Neuron (in vitro differentiated cells): ENCODE data around the gene PXDN.

Experiments used
- H2AFZ ChIP-seq: one replicate; pipeline ENCODE4 v1.6.1; 2013; ENCODE audit warnings: low read depth, mild to moderate bottlenecking, inconsistent platforms, low read length, moderate library complexity
- H3K27me3 ChIP-seq: one replicate; pipeline ENCODE4 v1.6.1; 2013; ENCODE audit warnings: low read length; ENCODE audit not compliant: insufficient read depth
- H3K36me3 ChIP-seq: one replicate; pipeline ENCODE4 v1.6.1; 2013; ENCODE audit warnings: low read length; ENCODE audit not compliant: insufficient read depth
- H3K4me1 ChIP-seq: one replicate; pipeline ENCODE4 v1.6.1; 2013; ENCODE audit warnings: low read length; ENCODE audit not compliant: insufficient read depth
- H3K4me3 ChIP-seq: 2 replicates; pipeline ENCODE4 v1.5.1; 2013; ENCODE audit warnings: mild to moderate bottlenecking, low read length, moderate library complexity
- H3K9me3 ChIP-seq: one replicate; pipeline ENCODE4 v1.6.1; 2013; ENCODE audit warnings: low read length

The PXDN gene

DNA sequence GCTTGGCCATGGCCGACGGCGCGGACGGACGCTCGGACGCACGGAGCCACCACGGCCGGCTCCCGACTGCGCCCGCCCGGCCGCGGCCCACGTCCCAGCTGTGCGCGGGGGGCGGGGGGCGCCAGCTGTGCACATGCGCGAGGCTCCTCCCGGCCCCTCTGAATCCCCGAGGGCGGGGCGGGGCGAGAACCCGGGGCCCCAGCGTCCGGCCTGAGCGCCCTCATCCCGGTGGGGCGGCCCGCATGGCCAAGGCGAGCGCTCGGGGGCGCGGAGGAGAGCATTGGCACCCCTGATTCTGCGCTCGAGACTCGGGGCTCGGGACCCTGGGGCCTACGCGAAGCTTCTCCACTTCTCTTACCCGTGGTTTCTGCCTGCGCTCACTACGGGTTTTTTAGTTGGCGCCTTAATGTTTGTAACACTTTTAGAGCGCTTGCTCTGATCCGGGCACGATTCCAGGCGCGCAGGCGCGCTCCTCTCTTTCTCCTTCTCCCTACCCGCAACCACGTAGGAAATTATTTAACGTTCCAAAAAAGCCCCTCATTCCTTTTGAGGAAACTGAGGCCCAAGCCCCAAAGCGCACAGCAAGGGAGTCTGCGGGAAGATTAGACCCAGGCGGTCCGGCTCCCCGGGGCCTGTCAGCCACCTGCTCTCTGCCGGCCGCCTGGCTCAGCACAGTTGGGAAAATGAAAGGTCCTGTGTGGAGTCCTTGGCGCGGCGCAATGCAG, at the start of gene PXDN:
Gene PXDN (minus strand): TSS at position 70 of the 725 bp plus-strand sequence. CDS start 60 bp downstream, at position 10.
- peaks cover 2% of the 10 kb centered on the region for H3K9me3 ChIP-seq
- no peaks in the 10 kb centered on the region for H3K27me3 ChIP-seq
- H3K4me1 ChIP-seq = no peaks in the 10 kb centered on the region
- H3K36me3 ChIP-seq = no peaks in the 10 kb centered on the region
- peak within 1 kb of the TSS; percentile 36 for H2AFZ ChIP-seq
- peak within 1 kb of the TSS; percentile 47 for H3K4me3 ChIP-seq

GRCh38 chr2:1793868-1794445, 49.6 kb upstream of the PXDN start:
- H2AFZ ChIP-seq = no peak overlapping the region
- no peaks in the 10 kb centered on the region for H3K9me3 ChIP-seq
- no peaks in the 10 kb centered on the region for H3K4me1 ChIP-seq
- no peaks in the 10 kb centered on the region for H3K27me3 ChIP-seq
- no peak overlapping the region for H3K4me3 ChIP-seq
- no peaks in the 10 kb centered on the region for H3K36me3 ChIP-seq

DNA sequence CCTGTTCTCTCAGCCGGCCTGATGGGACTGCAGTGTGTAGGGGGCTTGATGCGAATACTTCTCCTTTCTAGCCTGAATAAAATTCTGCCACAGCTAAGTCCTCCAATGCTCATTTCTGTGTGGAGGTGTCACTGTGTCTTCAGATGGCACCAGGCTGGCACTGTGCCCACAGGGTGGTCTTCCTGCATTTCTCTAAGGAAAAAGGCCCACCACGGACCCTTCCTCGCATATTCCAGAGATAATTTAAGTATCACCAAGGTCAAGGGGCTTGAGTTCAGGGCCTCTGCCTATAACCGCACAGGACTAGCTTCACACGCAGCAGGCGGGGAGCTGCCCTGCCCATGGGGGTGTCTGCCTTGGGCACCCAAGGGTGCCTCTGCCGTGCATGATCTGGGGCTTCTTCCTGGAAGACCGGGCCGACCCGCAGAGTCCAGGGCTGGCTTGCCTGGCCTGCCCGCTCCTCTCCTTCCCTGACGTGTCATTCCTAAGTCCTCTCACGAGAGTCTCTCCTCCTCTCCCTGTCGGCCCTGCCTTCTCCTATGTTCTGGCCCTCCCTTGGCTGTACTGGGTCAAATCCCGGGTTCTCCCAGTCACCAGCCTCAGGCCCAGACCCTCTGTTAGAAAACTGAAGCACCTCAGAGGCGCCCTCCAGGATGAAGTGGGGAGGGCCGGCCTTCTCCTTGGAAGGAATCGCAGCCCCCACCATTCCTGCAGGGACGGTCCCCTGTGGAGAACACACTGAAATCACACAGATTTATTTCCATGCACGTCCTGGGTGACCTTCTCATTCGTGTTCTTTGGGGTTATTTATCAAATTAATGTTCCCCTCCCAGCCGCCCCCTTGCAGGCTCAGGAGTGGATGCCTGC, 48.9 kb upstream of the PXDN start:
- Histone ChIP-seq H3K9me3 (no peaks in the 10 kb centered on the region), H3K36me3 (no peaks in the 10 kb centered on the region), H3K4me1 (no peaks in the 10 kb centered on the region), H3K27me3 (no peaks in the 10 kb centered on the region), H3K4me3 (no peak overlapping the region), H2AFZ (no peak overlapping the region)

DNA sequence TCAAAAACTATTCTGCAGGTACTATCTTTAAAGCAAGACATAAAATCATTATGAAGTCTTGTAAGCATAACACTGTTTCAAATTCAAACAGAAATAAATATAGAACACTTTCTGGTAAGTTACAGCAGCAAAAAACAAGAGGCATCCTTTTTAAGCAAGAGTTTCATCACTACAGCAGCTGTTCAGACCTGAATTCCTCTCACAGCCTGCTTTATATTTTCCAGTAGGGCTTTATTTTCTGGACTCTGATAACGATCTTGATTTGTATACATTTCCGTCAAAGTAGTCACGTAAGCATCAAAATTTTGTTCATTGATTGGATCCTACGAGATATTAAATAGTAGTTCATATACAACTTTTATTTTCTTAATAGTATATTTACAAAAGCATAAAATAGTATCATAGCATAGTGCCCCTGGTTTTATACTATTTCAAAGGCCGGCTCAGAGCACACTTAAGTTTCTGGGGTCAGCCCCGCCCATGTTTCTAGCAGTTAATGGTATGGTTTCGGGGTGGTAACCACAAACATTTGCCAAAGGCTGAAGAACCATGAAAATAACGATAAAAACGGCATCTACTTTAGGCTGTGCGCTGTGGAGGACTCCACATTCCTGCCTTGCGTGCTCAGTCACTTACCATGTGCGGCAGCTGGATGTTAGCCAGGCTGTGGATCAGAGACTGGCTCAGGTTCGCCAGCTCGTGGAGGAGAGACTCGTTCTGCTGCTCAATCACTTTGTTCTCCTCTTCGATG, 47.5 kb upstream of the PXDN start:
- H3K4me1 ChIP-seq = no peaks in the 10 kb centered on the region
- H3K9me3 ChIP-seq = no peaks in the 10 kb centered on the region
- no peak overlapping the region for H3K4me3 ChIP-seq
- no peak overlapping the region for H2AFZ ChIP-seq
- no peaks in the 10 kb centered on the region for H3K36me3 ChIP-seq
- H3K27me3 ChIP-seq = no peaks in the 10 kb centered on the region

GRCh38 chr2:1791006-1791605, 46.8 kb upstream of the PXDN start:
- no peaks in the 10 kb centered on the region for H3K4me1 ChIP-seq
- no peak overlapping the region for H2AFZ ChIP-seq
- H3K4me3 ChIP-seq = no peak overlapping the region
- H3K27me3 ChIP-seq = no peaks in the 10 kb centered on the region
- no peaks in the 10 kb centered on the region for H3K9me3 ChIP-seq
- H3K36me3 ChIP-seq = no peaks in the 10 kb centered on the region

DNA sequence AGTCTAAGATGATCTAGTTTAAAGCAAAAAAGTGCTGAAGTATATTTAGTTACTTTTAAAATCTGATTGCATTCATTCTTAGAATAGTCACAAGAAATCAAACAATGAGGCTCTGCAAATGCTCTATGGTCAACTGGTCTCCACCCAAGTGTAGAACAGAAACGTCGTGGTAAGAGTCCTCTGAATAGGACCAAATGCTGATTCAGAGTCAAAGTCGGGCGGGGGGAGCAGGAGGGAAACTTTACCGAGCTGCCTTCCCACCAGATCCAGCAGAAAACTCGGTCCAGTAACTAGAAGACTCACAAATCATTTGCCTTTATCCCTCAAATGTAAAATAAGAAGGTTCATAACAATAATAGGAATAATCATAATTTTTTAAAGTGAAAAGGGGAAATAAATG, 46.2 kb upstream of the PXDN start:
- Histone ChIP-seq H3K27me3 (no peaks in the 10 kb centered on the region), H3K36me3 (no peaks in the 10 kb centered on the region)

GRCh38 chr2:1789610-1790009, 45.3 kb upstream of the PXDN start:
- Histone ChIP-seq H3K4me1 (no peaks in the 10 kb centered on the region), H3K36me3 (no peaks in the 10 kb centered on the region)

More for the DNA sequence above, 46.2 kb upstream of the PXDN start:
- H3K4me1 ChIP-seq = no peaks in the 10 kb centered on the region
- H2AFZ ChIP-seq = no peak overlapping the region
- H3K9me3 ChIP-seq = no peaks in the 10 kb centered on the region
- no peak overlapping the region for H3K4me3 ChIP-seq

GRCh38 chr2:1788478-1788959, 44.2 kb upstream of the PXDN start:
- Histone ChIP-seq H3K36me3 (no peaks in the 10 kb centered on the region), H2AFZ (no peak overlapping the region), H3K4me3 (no peak overlapping the region), H3K4me1 (no peaks in the 10 kb centered on the region), H3K9me3 (no peaks in the 10 kb centered on the region), H3K27me3 (no peaks in the 10 kb centered on the region)

More at GRCh38 chr2:1789610-1790009, 45.3 kb upstream of the PXDN start:
- no peak overlapping the region for H3K4me3 ChIP-seq
- H2AFZ ChIP-seq = no peak overlapping the region
- H3K27me3 ChIP-seq = no peaks in the 10 kb centered on the region
- no peaks in the 10 kb centered on the region for H3K9me3 ChIP-seq

DNA sequence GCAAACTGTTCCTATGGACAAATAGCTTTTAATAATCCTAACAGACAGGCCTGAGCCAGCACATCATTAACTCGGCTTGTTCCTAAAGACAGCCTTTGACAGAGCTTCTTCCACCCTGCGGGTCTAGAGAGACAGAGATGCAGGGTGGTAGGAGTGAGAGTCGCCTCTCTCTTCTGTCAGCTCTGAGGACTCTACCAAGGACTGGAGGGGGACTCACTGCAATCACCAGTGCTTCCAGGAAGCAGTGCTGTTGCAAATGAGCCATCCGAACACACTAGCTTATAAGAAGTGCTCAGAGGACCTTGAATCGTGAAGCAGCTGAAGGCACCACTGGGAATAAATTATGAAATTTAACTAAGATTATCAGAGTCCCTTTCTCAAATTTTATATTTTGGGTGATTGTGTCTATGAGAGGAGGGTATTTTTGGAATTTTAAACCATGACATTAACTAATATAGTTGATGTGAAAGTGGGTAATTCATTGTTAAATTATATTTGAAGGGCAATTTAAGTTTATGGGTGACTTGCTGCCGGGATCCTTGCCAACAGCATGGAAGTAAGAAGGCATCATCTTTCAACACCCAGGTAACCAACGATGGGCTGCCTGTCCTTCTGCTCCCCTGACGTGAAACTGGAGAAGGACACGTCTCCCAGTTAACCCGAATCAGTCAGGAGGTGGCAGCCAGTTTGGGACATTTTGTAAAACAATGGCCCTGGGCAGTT, 43.6 kb upstream of the PXDN start:
- Histone ChIP-seq H3K4me1 (no peaks in the 10 kb centered on the region), H3K36me3 (no peaks in the 10 kb centered on the region), H2AFZ (no peak overlapping the region), H3K4me3 (no peak overlapping the region), H3K27me3 (no peaks in the 10 kb centered on the region), H3K9me3 (no peaks in the 10 kb centered on the region)

DNA sequence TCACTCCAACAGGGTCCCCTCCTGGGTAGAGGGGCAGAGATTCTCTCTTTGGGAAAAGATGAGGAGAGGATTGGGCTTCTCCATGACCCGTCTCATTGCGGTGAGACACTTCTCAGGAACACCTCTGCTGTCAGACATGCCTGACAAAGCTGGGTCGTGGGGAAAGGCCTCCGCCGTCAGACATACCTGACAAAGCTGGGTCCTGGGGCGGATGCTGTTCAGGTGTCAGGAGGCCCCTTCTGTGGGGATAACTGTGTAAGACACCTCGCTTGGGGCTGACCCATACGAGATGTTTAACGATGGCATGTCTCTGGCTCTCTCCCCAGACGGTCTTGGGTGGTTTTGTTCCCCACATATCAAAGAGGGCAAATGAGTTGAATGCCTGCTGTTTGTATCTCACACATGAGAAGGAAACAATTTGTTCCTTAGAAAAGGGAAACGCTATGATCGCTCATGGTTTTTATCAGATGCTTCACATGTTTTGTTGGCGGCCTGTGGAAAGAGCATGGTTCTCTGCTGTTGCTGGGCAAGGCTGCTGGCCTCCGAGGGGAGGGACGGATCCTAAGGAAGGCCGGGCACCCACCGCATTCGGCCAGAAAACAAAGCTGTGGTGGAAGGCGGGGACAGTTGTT, 40.8 kb upstream of the PXDN start:
- Histone ChIP-seq H3K4me1 (no peaks in the 10 kb centered on the region), H2AFZ (no peak overlapping the region), H3K27me3 (no peaks in the 10 kb centered on the region)

DNA sequence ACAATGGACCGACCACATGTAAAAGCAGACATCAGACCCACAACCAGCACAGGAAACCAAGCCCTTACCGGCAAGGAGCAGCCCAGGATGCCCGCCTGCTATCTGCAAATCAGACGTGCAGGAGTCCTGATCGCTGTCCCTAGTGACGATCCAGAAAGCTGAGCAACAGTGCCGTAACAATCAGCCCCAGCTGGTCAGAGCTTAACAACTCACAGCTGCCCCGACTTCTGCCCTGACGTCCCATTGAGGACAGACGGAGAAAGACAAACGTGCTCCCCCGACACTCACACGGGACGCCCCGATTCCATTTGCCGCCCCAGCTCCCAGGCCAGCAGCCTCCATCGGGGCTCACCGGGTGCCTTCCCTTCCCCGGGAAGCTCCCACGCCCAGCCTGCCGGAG, 39.8 kb upstream of the PXDN start:
- H3K9me3 ChIP-seq = no peaks in the 10 kb centered on the region
- no peaks in the 10 kb centered on the region for H3K4me1 ChIP-seq
- H2AFZ ChIP-seq = no peak overlapping the region
- no peaks in the 10 kb centered on the region for H3K36me3 ChIP-seq
- H3K4me3 ChIP-seq = no peak overlapping the region
- H3K27me3 ChIP-seq = no peaks in the 10 kb centered on the region

More for the DNA sequence above, 40.8 kb upstream of the PXDN start:
- no peak overlapping the region for H3K4me3 ChIP-seq
- no peaks in the 10 kb centered on the region for H3K9me3 ChIP-seq
- H3K36me3 ChIP-seq = no peaks in the 10 kb centered on the region
